ENCODE data around the gene ARMC9.

DNA sequence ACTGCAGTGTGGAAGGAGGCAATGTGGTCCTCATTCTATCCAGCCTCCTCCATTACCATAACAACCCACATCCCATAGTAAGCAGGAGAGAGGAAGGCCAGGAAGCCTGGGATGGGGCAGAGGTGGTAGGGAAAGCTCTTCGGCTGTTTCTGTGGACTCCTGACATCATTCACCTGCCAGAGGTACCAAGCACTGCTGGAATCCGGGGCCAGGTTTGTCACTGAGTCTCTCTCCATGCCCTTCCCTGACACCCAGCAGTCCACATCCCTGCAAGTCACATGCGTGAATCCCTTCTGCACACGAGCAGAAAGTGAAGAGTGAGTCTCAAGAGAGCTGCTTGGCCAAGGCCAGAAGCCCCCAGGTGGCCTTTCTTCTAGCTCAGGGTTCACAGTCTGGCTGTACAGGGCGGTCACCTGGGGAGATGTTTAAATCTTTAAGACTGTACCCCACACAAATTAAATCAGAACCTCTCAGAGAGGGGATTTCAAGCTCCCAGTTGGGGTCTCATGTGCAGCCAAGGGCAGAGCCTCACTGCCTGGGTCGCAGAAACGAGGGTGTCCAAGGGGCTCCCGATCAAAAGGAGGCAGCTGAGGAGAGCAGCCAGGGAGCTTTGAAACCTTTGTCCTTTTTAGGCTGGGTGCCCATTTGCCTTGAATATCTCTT, 94.2 kb downstream of the ARMC9 start:
- TF ChIP-seq TOX (CRISPR knock-in tag; IDR thresholded peaks at IDR 0.05; ENCODE audit: borderline replicate concordance) = no peak
- no peak for TF ChIP-seq TCF4 (CRISPR knock-in tag; IDR thresholded peaks at IDR 0.05; ENCODE audit: borderline replicate concordance)
- TF ChIP-seq, protein P1, sequence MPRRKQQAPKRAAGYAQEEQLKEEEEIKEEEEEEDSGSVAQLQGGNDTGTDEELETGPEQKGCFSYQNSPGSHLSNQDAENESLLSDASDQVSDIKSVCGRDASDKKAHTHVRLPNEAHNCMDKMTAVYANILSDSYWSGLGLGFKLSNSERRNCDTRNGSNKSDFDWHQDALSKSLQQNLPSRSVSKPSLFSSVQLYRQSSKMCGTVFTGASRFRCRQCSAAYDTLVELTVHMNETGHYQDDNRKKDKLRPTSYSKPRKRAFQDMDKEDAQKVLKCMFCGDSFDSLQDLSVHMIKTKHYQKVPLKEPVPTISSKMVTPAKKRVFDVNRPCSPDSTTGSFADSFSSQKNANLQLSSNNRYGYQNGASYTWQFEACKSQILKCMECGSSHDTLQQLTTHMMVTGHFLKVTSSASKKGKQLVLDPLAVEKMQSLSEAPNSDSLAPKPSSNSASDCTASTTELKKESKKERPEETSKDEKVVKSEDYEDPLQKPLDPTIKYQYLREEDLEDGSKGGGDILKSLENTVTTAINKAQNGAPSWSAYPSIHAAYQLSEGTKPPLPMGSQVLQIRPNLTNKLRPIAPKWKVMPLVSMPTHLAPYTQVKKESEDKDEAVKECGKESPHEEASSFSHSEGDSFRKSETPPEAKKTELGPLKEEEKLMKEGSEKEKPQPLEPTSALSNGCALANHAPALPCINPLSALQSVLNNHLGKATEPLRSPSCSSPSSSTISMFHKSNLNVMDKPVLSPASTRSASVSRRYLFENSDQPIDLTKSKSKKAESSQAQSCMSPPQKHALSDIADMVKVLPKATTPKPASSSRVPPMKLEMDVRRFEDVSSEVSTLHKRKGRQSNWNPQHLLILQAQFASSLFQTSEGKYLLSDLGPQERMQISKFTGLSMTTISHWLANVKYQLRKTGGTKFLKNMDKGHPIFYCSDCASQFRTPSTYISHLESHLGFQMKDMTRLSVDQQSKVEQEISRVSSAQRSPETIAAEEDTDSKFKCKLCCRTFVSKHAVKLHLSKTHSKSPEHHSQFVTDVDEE (CRISPR knock-in tag; IDR thresholded peaks at IDR 0.05) = no peak
- TF ChIP-seq ARNTL (CRISPR knock-in tag; IDR thresholded peaks at IDR 0.05; ENCODE audit: borderline replicate concordance, low read depth) = no peak
- TF ChIP-seq ZFP3 (CRISPR knock-in tag; IDR thresholded peaks at IDR 0.05) = no peak
- TF ChIP-seq GLIS3 (CRISPR knock-in tag; IDR thresholded peaks at IDR 0.05) = no peak
- no peak for TF ChIP-seq ZFP30 (CRISPR knock-in tag; IDR thresholded peaks at IDR 0.05)
- TF ChIP-seq ZNF70 (CRISPR knock-in tag; IDR thresholded peaks at IDR 0.05) = no peak
